Activated naive CD8-positive, alpha-beta T cell treated with anti-CD3 and anti-CD28 coated beads, Interleukin-2, amount 50 U/mL, for 16 hours (primary cell): Measurements from ENCODE around the gene BICRAL.
"Not testable (repeated sequence)": the region's sequence is repeated elsewhere in the genome, so short reads cannot be mapped to it uniquely, and the experiment has no call there.

Experiments used
- DNase-seq: peaks from one replicate; pipeline ENCODE4 v3.0.0-alpha.2; 2020; ENCODE audit warnings: low read depth, low spot score

BICRAL gene

DNA sequence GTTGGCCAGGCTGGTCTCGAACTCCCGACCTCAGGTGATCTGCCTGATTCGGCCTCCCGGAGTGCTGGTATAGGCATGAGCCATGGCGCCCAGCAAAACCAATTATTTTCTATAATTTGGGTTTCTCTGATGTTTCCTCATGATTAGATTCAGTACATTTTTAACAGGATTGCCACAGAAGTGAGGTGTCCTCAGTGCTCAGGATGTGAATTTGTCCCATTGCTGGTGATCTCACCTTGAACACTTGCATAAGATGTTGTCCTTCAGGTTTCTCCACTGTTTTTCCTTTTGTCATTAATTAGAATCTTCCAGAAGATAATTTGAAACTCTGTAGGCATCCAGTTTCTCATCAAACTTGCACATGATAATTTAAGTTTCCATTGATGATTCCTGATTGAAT is 52.2 kb downstream of the BICRAL start:
- no peak for DNase-seq

DNA sequence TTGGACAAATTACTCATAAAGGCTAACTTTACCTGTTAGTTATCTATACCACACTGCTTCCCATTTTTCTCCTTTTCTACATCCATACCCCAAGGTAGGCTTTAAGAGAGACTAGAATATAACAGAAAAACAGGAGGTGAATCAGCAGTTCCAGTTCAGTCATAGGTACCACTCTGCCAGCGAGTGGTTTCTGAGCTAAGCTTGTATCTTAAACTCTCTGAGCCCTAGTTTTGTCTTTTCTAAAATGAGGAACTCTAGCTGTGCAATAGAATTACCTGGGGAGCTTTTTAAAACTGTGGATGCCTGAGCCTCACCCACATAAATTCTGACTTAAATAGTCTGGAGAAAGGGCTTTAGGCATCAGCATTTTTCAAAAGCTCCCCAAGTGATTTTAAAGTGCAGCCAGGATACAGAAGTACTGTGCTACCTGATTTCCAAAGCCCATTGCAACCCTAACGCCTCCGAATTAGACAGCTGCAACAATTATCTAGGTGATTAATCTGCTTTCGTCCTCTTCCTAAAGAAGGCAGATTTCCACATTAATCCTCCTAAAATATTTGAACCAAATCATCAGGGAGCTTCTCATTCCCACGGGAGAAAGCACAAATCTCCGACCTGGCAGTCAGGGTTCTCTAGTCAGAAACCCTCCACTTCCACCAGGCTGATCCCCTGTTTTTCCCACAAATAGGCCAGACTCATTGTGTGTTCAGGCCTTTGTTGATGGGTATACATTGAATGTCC is 60.2 kb downstream of the BICRAL start:
- DNase-seq, result no peak

DNA sequence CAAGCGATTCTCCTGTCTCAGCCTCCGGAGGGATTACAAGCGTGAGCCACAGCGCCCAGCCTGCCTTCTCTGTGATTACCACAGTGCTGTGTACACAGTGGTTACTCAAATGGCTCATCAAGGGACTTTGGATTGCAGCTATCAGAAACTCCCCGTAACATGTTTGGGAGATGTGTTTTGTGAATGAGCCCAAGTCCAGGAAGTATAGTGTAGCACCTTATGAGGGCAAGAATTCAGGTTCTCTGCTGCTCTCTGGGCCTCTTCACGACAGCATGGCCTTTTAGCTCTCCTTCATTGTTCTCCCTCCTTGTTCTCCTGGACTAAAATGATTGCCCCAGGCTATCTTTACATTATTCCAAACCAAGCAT is 63.5 kb downstream of the BICRAL start:
- DNase-seq, result no peak

DNA sequence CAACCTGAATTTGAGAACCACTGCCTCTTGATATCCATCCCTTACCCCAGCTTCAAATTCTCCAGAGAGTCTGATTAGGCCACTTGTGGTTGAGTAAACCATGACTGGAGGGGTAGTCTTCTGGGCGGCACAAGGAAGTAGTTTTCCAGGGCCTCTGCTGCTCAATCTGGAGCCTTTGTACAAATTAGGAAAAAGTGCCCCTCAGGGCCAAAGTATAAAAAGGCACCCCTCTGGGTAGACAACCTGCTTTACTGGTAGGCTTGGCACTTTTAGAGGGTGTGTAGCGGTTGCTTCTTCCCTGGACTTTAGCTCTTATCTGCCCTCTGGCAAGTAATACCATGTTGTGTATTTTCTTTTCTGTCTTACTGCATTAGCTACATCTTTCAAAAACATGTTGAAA is 64.7 kb downstream of the BICRAL start:
- DNase-seq, result no peak

DNA sequence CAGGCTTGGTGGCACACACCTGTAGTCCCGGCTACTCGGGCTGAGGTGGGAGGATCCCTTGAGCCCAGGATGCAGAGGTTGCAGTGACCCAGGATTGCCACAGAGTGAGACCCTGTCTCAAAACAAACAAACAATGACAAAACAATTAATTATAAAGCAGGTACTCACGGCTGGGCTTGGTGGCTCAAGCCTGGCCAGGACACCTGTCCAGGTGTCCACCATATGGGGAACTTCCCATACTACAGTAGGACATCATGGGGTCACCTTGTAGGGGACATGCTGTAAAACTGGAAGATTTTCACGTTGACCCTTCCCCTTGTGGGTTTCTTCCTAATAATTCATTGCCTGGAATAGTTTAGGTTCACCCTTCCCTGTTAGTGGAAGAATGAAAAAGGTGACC is 66.8 kb downstream of the BICRAL start:
- DNase-seq, result no peak

DNA sequence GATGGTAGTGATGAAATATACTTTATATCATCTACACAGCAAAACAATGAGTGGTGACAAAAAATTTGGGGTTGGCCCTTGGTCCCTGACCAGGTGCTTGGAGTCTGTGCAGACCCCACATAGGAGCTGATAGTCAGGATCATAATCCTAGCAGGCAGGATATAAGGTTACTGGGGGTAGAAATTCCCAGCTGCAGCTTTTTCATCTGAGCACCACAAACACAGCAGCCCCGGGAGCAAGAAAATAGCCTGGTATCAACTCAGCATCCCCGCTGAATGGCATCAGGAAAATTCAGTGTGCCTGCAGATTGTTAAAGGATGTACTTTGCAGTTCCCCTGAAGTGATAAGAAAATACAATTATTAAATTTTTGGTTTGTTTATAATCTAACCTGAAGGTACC is 69.7 kb downstream of the BICRAL start:
- DNase-seq, result no peak

DNA sequence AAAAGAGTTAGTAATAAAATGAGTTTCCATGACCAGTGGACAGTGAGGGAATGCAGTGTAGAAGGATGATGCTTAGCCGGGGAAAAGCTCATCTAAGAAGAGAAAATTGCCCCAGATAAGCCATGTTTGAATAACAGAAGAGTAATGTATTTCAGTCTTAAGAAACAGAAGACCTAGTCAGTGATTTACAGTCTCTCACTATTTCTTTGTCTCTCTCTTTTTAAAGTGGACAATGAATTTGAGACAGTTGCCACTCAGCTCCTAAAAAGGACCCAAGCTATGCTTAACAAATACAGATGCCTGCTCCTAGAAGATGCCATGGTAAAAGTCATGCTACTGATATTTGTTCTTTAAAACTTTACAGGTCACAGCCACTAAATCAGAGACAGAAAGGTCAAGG is 78.2 kb downstream of the BICRAL start:
- DNase-seq, result no peak

DNA sequence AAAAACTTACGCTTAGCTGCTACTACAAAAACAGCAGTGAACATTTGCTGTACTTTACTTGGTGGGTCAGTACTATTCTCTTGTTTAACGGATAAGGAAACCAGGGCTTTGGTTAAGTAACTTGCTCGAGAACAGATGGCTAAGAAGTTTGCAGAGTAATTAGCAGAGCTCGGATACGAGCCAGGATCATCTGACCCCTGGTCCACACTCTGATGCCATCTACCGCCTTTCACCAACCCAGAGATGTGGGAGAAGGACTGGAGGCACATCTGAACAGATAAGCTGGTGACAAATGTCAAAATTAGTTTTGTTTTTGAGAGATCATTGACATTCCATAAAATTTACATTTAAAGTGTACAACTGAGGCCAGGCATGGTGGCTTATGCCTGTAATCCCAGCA is 78.6 kb downstream of the BICRAL start:
- DNase-seq, result no peak

DNA sequence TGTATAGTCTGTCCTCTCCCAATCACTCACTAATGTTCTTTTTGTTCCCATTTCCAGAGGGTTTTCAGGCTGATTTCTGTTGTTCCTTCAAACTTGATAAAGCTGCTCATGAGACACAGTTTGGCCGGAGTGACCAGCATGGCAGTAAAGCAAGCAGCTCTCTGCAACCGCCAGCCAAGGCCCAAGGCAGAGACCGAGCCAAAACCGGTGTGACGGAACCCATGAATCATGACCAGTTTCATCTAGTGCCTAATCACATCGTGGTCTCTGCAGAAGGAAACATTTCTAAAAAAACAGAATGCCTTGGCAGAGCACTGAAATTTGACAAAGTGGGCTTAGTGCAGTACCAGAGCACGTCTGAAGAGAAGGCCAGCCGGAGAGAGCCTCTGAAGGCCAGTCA is 82.8 kb downstream of the BICRAL start:
- no peak for DNase-seq

DNA sequence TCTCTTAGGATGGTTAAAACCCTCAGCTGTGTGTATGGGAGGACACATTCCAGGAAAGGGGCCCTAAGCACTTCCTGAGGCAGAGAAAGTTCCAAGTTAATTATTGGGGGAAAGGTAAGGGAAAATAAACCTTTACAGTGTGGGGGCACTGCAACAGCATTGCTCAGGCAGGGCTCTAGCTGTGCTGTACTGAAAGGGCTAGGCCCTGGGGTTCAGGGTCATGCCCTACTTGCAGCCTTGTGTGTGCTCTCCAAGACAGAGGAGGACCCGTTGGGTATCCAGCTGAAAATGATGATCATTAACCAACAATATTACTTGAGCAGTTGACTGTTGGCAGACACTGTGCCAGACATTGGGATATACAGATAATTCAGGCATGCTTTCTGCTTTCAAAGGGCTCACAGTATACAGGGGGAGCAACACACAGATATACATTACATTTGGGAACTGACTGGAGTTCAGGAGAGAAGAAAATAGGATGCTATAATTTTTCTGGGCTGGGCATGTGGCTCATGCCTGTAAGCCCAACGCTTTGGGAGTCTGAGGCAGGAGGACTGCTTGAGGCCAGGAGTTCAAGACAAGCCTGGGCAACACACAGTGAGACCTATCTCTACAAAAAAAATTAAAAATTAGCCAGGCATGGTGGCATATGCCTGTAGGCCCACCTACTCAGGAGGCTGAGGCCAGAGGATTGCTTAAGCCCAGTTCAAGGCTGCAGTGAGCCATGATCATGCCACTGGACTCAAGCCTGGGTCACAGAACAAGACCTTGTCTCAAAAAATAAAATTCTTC is 88.5 kb downstream of the BICRAL start:
- no peak for DNase-seq

DNA sequence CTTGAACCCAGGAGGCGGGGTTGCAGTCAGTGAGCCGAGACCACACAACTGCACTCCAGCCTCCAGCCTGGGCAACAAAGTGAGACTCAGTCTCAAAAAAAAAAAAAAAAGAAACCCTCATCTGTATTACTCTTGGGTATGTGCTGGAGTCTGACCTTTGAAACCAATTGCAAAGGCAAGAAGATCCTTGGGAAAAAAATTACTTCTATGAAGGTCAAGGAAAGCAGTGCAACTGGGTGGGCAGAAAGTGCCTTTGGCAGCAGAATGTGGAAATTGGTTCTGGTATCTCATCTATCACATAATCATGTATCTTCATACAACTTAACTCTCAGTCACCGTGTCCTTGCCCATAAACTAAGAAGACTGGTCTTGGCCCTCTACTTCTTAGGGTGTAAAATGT is 89.9 kb downstream of the BICRAL start:
- no peak for DNase-seq

DNA sequence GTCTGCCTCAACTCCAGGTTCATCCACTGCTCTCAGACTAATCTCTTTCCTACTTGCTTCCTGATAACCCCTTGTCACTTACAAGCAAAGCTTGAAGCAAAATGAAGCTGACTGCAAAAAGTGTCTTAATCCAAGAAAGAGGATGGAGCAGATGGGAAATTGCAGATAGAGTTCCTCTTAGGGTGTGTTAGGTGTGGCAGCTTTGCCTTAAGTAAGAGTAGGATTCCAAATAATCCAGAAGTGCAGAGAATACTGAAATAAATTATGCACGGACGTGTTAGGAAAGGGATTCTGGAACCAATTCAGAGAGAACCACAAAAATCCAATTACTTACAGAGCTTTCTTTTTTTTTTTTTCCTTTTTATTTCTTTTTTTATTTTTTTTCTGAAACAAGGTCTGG is 91.5 kb downstream of the BICRAL start:
- DNase-seq, result no peak

DNA sequence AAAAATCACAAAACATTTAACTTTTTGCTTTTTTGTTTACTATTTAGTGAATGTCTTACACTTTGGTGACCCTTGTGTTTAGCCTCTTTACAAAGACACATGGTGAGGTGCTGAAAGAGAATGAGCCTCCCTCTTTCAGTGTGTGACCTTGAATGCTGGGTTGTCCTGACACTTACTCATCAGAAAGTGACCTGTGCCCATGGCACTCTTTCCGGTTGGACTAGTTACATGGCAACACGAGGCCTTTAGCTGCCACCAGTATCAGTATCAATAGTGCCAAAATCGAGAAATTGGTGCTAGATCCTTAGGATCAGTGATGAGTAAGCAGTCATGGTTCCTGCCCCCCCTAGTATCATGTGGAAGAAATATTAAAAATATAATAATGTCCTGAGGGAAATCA is 95.8 kb downstream of the BICRAL start:
- DNase-seq, result no peak

DNA sequence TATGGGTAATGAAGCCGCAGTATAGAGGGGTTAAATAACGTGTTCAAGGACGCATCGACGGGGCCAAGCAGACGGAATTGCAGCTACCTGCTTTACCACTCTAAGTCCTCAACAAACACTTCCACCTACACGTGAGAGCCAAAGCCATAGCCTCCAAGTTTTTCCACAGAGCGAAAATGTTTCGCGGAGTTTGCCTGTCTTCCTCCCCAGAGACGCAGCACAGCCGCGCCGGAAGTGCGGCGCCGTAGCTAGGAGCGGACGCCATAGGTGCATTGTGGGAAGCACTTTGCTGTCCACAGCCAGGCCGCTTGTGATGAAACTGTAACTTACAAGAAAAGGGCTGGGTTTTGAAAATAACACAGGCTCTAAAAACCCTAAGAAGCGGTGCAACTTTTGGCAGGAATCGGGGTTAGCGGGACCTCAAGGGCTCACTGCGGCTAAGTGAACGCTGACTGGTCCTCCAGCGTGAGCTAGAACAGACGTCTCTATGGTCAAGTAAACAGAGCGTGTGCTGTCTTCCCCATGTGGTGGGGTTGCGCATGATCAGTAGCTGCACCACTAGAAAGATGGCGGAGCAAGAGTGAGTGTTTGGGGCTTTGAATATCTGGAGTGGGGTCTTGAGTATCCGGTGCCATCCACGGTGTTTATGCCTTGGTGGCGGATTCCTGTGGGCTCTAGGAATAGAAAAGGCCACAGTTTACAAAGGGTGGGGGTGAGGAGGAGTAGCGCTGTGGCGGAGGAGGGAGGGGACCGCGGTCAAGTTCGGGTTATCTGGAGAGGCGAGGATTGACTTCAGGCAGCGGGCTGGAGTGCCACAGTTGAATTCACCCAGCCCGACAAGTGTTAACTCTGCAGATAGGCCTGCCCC is 97.8 kb downstream of the BICRAL start, which contains the start of gene RPL7L1:
RPL7L1 (plus strand) TSS at position 245 of the 868 bp plus-strand sequence; CDS start at position 540, 295 bp downstream.
- DNase-seq, result peak; percentile 61

DNA sequence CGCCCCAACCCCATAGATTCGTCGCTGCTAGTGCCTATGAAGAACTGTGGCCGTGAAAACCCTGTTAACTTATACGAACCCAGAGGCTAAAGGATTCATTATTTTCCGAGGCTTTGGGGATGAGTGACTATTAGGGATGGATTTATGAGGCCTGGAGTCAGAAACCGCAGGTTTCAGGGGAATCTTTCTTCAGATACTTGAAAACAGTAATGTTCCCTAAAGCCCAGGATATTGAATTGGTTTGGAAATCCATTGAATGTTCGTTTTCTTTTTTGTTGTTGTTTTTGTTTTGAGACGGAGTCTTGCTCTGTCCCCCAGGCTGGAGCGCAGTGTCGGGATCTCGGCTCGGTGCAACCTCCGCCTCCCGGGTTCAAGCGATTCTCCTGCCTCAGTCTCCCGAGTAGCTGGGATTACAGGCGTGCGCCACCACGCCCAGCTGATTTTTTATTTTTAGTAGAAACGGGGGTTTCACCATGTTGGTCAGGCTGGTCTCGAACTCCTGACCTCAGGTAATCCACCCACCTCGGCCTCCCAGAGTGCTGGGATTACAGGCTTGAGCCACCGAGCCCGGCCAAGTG is 98.5 kb downstream of the BICRAL start:
- DNase-seq, result not testable (repeated sequence)

DNA sequence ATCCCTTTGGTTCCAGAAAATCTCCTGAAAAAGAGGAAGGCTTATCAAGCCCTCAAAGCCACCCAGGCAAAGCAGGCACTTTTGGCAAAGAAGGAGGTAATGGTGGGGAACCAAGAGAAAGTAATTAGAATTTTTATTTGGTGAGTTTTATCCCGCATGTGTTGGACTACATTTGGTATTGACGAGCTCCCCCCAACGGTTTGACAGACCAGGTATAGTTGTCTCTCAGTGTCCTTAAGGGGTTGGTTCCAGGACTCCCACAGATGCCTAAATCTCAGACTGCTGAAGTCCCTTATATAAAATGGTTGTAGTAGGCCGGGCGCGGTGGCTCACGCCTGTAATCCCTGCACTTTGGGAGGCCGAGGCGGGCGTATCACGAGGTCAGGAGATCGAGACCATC is 99.0 kb downstream of the BICRAL start:
- not testable (repeated sequence) for DNase-seq

DNA sequence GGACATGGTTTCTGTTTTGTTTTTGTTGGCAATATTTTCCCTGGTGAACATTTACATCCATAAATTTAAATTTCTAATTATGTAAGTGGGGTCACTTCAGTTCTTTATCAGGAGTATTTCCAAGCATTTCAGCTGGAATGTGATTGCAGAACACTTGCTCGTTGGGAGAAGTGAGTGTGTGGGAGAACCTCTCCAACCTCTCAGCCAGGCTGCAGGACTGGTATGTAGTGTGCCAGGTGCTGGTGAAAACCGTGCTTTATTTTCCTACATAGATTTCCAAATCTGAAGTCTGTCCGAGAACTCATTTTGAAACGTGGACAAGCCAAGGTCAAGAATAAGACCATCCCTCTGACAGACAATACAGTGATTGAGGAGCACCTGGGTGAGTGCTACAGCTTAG is 103.8 kb downstream of the BICRAL start:
- no peak for DNase-seq

DNA sequence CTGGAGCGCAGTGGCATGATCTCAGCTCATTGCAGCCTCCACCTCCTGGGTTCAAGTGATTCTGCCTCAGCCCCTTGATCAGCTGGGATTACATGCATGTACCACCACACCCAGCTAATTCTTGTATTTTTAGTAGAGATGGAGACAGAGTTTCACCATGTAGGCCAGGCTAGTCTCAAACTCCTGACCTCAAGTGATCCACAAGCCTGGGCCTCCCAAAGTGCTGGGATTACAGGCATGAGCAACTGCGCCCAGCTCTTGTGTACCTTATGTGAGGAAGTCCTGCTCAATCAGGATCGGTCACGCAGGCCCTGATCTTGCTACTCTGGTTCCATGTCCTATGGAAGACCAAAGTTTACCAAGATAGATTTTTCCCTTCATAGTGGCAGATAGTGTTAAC is 106.3 kb downstream of the BICRAL start:
- not testable (repeated sequence) for DNase-seq

DNA sequence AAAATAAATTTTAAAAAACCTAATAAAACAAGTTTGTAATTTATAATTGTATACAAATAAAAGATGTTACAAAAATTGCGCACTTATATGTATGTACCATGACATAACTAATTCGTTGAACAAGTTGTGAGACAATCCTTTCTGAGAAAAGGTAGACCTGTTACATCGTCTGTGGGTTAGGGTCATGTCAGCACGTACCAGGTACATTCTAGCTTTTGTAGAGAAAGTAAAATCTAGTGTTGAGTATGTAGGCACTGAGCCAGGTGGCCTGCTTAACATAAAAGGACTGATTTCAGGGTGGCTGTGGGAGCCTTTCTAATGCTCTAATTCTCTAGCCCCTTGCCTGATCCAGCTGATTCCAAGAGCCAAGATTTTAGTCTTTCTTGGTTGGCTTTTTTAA is 108.0 kb downstream of the BICRAL start:
- DNase-seq, result no peak

DNA sequence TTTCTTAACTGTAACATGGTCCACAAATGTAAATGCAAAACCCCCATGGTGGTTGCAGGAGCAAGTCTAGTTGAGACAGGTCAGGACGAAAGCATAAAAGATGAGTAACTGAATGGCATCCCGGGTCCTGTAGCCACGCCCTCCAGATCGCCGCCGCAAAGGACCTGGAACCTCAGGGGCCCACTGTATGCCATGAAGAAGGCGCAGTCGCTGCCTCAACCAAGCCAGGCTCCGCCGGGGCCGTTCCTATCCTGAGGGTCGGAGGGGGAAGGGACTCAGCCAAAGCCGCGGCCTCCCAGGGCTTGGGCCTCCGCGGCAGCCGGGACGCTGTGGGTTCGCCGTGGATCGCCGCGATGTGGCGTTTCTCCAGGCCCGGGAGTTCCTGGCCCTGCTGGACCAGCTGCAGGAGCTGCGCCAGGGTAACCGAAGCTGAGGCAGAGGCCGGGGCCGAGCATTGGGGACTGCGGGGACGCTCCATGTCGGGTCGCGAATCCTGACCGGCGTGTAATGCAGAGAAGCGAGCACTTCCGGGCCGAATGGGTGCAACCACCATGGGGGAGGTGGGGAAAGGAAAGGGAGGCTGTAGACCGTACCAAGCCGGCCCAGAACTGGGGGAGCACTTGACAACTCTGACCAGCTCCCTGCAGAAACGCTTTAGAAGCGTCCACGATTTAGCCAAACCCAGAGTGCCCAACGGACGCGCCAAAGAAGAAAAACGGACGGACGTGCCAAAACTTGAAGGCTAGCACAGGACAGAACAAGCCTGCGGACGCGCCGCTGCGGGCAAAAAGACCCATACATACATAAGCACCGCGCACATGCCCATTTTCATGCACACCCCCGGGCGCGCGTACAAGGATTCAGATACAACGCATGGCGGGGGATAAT is 108.7 kb downstream of the BICRAL start:
- peak; percentile 78 for DNase-seq

DNA sequence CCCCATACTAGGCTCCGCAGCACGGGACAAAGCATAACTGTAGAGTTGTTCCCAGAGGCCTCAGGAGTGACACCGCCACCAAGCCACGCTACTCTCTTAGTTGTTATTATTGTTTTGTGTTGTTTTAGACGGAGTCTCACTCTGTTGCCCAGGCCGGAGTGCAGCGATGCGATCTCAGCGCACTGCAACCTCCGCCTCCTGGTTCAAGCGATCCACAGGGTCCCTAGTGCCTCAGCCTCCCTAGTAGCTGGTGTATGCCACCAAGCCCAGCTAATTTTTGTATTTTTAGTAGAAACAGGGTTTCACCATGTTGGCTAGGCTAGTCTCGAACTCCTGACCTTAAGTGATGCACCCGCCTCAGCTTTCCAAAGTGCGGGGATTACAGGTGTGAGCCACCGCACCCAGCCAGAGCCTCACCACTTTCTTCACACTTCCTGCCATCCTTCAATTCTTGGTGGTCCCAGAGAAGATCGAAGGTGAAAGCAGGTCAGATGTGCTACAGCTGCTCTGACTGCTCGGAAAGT is 109.4 kb downstream of the BICRAL start:
- DNase-seq, result no peak
